ENCODE results near the gene SDSL.

The SDSL gene

DNA sequence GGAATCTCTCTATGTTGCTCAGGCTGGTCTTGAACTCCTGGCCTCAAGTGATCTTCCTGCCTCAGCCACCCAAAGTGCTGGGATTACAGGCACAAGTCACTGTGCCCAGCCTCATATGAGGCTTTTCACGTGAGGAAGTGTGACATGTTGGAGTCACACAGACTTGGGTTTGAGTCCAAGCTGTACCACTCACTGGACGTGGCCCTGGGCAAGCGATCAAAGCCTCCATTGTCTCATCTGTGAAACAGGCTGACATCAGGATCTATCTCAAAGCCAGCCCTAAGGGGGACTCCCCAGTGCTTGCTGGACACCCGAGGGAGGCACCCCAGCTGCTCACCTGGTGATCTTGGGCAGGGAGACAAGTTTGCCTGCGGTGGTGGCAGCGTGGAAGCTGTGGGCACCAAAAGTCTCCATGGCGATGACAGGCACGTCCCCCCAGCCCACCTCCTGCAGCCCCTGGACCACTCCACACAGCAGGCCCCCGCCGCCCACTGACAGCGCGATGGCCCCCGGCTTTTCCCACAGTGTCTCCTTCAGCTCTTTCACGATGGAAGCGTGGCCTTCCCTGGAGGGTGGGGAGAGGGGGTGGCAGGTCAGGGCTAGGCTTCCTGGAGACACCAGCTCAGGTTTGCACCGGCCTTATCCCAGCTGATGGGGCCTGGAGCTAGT lies 25.2 kb upstream of the SDSL start:
- DNase-seq (ENCODE audit: low read depth), result no peak

DNA sequence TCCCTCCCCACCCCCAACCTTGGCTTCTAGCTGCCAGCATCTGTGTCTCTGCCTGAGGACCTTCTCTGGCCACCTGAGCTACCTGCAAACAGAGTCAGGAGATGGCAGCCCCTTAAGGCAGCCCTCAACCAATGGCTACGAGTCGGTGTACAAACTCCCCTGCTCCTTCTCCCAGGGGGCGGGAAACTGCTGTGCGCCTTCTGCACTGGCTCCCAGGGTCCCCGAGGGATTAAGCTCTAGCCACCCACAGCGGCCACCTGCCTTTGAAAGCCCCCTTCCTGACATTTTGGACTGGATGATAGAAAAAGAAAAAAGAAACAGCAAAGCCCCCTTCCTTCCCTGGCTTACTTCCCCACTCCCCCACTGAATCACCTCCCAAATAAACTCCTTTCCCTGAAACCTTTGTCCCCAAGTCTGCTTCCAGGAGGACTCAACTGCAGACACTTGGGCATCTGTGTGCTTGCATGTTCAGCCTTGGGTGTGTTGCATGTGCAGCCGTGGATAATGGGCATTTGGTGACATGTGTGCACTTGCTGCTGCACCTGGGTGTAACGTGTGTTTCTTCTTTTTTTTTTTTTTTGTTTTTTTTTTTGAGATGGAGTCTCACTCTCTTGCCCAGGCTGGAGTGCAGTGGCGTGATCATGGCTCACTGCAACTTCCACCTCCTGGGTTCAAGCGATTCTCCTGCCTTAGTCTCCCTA lies 24.5 kb upstream of the SDSL start:
- no peak for DNase-seq (ENCODE audit: low read depth)

DNA sequence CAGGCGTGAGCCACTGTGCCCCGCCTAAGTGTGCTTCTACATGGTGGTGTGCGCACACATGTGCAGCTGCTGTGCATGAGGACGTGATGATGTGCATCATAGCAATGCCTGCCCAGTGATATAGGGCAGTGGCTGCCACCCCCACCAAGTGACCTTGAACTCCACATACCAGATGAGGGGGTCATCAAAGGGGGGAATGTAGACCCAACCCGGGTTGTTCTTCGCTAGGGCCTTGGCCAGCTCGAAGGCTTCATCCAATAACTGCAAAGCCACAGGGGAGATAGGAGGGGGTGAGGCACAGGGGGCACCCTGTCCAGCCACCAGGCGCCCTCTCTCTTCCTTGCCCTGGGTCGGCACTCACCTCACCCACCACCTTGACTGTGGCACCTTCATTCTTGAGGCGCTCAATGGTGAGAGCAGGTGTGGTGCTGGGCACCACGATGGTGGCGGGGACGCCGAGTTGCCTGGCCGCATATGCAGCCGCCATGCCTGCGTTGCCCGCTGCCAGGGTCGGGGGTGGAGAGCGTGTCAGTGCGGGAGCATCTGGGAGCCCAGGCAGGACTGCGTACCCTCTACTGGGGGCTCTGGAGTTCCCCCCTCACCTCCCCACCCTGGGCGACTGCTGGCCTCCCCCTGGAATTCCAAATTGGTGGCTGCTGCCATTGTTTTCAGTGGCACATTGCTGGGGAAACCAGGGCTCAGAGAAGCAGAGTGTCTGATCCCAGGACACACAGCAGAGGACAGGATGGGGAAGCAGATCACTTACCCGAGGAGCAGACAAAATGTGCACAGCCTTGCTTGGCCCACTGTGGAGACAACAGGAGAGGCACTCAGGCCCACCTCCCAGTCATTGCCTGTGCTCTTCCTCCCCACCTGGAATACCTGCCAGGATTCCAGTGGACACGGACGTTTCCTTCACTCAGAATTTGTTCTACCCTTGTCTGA lies 23.6 kb upstream of the SDSL start:
- DNase-seq (ENCODE audit: low read depth), result no peak

DNA sequence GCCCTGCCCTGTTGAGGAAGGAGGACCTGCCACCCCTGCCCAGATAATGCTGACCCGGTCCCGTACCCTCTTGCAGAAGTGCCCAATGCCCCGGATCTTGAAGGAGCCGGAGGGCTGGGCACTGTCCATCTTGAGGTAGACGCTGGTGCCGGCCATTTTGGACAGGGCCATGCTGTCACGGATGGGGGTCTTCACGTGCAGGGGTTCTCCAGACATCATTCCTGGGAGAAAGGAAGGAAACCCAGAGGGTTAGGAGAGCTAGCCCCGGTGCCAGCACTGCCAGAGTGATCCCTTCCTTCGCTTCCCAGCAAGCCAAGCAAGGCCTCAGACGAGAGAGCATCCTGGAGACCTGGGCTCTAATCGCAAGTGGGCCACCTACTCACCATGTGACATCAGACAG lies 22.7 kb upstream of the SDSL start:
- DNase-seq (ENCODE audit: low read depth), result no peak

DNA sequence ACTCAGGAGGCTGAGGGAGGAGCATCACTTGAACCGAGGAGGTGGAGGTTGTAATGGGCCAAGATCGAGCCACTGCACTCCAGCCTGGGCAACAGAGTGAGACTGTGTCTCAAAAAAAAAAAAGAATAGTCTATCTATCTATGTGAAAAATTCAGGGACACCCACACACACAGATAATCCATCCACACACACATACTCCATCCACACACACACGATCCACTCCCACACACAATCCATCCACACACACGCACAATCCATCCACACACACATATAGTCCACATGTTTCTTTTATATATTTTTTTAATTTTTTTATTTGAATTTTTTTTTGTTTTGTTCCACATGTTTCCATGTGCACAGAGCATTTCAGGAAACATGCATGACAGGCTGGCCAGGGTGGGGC lies 21.8 kb upstream of the SDSL start:
- no peak for DNase-seq (ENCODE audit: low read depth)

DNA sequence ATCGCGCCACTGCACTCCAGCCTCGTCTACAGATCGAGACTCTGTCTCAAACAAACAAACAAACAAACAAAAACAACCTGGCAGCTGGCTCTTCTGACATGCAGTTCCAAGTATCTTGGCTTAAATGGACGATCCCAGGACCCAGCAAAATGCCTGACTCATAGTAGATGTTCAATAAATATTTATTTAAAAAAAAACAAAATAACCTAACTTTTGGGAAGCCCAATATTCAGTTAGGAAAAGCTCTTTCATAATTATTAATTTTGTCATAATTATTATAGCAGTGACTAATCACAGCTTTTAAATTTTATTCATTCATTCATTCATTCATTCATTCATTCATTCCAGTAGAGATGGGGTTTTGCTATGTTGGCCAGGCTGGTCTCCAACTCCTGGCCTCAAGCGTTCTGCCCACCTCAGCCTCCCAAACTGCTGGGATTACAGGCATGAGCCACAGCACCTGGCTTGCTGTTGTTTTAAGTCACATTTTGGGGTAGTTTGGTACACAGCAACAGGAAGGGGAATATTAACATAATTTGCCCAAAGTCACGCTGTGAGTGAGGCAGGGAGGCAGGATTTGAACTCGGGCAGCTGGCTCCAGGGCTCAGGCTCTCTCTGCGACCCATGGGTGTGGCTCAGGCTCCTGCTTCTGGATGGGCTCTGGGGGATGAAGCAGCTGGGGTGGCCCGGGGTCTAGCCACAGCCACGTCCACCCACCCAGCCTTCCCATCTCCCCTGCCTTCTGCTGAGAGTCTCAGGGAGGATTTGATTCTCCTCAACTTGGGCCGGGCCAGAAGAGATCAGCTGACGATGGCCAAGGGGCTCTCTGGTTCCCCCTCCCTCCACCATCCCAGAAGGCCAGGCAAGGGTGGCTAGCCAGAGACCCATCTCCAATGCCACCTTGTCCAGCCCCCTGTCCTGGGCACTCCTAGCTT lies 20.8 kb upstream of the SDSL start:
- DNase-seq (ENCODE audit: low read depth), result no peak

DNA sequence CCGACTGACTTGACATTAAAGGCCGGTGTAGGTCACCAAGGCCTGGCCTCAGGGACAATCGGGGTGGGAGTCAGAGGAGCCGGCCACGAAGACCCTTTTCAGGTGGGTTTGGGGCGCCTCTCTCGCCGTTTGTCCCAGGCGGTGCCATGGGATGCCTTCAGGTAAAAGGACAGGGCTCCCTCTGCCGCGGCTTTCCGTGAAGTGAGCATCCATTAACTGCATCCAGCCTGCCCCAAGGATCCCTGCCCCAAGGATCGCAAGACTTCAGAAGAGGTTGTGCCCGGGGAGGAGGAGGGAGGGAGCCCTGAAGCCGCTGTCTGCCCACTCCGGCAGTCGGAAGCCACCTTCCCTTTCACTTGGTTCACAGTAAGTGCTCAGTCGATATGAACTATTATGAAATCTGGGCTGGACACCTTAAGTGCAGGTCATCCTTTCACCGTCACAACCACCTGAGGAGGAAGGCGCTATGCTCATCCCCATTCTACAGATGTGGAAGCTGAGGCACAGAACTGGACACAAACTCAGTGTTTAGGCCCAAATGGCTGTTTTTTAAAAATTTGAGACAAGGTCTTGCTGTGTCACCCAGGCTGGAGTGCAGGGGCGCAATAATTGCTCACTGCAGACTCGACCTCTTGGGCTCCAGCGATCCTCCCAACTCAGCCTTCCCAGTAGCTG lies 19.5 kb upstream of the SDSL start:
- DNase-seq (ENCODE audit: low read depth), result no peak

DNA sequence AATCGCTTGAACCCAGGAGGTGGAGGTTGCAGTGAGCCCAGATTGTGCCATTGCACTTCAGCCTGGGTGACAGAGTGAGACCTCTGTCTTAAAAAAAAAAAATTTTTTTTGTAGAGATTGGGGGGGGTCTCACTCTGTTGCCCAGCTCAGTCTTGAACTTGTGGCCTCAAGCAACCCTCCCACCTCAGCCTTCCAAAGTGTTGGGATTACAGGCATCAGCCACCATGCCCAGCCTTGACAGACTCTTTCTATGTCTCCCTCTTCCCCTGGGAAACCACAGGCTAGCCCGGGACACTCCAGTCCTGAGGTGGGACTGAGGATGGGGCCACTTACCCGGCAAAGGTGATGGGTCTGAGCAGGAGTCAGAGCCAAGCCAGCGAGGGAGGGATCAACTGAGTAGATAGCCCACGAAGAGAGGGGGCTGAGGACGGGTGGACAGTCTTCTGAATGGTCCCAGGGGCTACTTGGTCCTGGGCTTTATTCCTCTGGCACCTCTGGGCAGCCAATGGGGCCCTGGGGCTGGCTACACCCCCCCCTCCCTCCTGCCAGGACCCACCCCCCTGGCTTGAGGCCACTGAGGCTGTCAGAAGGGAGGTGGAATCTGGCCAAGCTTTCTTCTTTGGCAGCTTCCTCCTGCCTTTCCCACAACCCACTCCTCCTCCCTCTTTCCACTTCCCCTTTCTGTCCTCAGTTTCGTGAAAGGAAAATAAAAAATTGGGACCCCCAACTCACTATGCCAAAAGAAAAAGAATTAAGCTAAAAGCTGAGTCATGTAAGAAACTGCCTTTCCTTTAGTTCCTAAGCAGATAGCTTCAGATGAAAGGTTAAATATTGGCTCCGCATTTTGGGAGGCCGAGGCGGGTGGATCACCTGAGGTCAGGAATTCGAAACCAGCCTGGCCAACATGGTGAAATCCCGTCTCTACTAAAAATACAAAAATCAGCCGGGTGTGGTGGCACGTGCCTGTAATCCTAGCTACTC lies 18.5 kb upstream of the SDSL start, which contains the start of gene SDS:
Gene SDS (minus strand): TSS at position 453 of the 981 bp plus-strand sequence. CDS start 4,179 bp downstream, outside the sequence.
- DNase-seq (ENCODE audit: low read depth), result no peak

DNA sequence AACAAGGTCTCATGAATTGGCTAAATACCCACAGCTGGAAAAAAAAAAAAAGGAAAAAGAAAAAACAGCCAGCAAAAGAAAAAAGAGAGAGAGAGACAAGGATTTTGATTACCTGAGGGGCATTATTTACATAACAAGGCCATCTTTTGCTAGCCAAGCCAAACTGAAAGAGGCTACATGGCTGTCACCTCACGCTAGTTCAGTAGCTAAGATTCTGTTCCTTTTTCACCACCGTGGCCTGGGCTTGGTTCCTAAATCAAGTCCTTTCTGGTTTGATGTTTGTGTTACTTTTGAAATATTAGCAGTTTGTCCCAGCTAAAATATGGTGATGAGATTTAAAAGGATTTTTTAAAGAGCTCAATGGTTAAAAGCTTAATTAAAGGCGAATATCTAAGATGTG lies 16.5 kb upstream of the SDSL start:
- DNase-seq (ENCODE audit: low read depth), result no peak

DNA sequence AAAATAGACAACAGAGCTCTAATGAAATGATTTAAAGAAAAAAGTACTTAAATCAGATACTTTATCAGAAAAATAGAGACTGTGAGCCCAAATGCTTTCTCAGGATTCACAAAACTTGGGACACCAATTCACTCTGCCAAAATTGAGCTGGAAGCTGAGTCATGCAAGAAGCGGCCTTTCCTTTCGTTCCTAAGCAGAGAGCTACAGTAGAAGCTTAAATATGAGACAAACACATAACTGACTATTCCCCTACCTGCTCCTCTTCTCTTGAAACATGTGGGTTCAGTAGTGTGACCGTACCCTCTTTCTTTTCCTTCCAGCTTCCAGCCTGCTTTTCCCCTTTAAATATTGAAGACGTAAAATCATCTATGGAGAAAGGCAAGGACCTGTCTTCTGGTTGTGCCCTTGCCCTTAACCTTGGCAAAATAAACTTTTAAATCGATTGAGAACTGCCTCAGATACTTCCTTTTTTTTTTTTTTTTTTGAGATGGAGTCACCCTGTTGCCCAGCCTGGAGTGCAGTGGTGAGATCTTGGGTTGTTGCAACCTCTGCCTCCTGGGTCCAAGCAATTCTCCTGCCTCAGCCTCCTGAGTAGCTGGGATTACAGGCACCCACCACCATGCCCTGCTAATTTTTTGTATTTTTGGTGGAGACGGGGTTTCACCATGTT lies 14.1 kb upstream of the SDSL start:
- DNase-seq (ENCODE audit: low read depth), result no peak

DNA sequence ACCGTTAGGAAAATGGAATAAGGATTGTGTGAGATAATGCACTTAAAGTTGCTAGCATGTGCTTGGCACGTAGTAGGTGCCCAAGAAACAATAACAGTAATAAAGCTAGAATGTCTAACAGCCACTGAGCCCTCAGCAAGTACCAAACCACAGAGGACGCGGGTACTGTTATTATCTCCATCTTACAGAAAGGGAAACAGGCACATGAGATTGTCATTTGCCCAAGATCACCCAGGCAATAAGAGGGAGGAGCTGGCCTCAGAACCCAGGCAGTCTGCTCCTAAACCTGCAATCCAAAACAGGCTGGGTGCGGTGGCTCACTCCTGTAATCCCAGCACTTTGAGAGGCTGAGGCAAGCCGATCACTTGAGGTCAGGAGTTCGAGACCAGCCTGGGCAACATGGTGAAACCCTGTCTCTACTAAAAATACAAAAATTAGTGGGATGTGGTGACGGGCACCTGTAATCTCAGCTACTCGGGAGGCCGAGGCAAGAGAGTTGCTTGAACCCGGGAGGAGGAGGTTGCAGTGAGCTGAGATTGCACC lies 13.4 kb upstream of the SDSL start:
- no peak for DNase-seq (ENCODE audit: low read depth)

DNA sequence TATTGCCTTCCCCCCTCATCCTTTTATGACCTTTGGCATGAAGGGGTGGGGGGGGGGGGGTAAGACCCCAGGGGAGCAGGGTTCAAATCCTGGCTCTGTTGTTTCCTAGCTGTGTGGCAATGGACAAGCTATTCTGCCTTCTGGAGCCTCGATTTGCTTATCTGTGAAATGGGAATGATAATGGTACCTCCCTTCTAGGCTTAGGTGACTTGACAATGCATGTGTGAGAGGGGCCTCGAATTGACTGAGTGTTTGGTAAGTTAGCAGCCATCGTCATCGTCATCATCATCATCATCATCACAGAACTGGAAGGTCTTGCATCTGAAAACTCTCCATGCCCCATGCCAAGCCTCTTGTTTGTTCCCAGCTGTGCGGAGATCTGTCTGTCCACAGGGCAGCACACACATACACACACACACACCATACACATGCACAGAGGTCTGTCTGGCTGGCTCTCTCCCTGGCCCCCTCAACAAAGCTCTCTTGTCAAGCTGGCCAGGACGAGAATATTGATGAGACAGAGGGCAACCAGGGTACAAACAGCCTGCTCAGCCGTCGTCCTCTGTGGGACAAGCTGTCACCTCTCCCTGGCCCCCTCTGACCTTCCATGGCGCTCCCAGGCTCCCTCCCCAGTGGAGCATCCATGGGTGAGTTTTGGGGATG lies 12.6 kb upstream of the SDSL start:
- DNase-seq (ENCODE audit: low read depth), result no peak

DNA sequence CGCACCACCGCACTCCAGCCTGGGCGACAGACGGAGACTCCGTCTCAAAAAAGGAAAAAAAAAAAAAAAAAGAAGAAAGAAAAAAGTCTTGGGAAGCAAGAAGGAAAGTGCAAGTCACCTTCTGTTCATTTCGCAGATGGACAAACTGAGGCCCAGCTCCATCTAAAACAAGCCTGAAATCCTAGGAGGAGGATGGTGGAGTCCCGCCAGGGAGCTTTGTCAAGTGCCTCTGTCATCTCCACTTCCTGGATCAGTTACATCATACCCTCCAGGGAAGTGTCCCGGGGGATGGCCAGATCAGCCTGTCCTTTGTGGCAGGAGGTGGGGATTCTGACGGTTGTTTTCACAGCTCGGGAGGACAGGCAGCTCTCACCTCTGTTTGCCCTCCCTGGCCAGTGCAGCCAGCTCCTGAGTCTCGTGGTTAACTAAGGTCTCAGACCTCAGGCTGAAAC lies 8.7 kb upstream of the SDSL start:
- no peak for DNase-seq (ENCODE audit: low read depth)

DNA sequence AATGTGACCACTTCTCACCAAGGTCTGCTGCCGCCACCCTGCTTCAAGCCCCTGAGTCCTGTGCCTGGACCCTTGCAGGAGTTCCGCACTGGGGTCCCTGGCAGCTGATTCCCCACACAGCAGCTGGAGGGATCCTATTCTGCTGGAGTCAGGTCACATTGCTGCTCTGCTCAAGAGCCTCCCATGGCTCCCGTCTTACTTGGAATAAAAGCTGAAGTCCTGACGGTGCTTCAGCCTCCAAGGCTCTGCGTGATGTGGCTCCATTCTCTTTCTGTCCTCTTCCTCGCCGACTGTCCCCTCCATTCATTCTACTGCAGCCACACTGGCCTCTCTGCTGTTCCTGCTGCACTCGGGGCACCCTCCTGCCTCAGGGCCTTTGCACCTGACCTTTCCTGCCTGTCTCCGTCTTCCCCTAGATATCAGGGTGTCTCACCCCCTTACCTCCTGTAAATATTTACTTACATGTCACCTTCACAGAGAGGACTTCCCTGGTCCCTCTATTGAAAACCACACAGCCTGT lies 7.6 kb upstream of the SDSL start:
- no peak for DNase-seq (ENCODE audit: low read depth)

DNA sequence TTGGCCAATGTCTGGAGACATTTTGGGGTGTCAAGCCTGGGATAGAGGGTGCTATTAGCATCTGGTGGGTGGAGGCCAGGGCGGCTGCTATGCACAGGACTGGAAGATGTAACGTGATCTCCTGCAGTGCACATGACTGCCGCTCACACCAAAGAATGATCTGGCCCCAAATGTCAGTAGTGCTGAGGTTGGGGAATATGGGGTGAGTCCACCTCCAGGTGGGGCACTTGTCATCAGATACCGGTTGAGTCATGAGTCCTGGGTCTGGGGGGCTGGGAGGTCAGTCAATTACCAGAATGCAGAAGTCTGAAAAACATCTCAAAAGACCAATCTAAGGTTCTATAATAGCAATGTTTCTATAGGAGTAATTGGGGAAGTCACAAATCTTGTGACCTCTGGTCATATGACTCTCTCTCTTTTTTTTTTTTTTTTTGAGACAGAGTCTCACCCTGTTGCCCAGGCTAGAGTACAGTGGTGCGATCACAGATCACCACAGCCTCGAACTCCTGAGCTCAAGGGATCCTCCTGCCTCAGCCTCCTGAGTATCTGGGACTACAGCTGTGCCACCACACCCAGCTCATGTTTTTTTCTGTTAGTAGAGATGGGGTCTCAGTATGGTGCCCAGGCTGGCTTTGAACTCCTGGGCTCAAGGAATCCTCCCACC lies 6.0 kb upstream of the SDSL start:
- DNase-seq (ENCODE audit: low read depth), result no peak

DNA sequence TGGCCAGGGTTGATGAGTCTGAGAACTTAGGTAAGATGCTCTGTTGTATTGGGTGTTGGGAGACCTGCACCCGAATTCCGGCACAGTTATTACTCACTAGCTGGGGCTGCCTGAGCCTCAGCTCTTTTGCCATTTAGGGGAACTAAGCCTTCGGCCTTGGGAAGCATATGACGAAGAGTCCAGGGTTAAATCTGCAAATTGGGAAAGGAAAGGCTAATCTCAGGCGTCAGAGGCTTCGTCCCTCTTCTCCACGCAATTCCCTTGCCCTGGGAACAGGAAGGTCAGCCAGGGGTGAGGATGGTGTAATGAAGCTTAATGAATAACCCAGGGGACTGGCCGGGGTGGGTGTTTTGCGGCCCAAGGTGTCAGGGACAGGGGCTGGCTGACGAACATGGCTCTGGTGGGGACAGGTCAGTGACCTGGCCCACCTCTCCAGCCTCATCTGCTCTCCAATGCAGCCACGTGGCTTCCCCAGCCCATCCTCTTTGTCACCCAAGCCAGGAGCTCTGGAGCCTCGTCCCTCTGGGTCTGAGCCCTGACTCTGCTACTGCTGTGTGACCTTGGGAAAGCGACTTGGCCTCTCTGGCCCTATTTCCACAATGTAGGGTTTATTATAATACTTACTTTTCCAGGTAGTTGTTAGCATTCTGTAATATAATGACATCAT lies 3.8 kb upstream of the SDSL start:
- no peak for DNase-seq (ENCODE audit: low read depth)

Measured in T follicular helper cell (primary cell).